GM12875 (cell line): Measurements from ENCODE around the gene TMEM151B.

ENCODE experiments used
- H3K4me3 ChIP-seq: one replicate; pipeline ENCODE4 v1.5.1; 2011; ENCODE audit warnings: low read depth, low read length, control low read depth
- TF ChIP-seq, protein P1 (sequence below): IDR thresholded peaks from 2 replicates; pipeline ENCODE4 v1.5.1; 2011; ENCODE audit warnings: low read depth, mild to moderate bottlenecking, control low read depth, inconsistent platforms, low read length, moderate library complexity, borderline replicate concordance; ENCODE audit not compliant: insufficient read depth

The TMEM151B gene

DNA sequence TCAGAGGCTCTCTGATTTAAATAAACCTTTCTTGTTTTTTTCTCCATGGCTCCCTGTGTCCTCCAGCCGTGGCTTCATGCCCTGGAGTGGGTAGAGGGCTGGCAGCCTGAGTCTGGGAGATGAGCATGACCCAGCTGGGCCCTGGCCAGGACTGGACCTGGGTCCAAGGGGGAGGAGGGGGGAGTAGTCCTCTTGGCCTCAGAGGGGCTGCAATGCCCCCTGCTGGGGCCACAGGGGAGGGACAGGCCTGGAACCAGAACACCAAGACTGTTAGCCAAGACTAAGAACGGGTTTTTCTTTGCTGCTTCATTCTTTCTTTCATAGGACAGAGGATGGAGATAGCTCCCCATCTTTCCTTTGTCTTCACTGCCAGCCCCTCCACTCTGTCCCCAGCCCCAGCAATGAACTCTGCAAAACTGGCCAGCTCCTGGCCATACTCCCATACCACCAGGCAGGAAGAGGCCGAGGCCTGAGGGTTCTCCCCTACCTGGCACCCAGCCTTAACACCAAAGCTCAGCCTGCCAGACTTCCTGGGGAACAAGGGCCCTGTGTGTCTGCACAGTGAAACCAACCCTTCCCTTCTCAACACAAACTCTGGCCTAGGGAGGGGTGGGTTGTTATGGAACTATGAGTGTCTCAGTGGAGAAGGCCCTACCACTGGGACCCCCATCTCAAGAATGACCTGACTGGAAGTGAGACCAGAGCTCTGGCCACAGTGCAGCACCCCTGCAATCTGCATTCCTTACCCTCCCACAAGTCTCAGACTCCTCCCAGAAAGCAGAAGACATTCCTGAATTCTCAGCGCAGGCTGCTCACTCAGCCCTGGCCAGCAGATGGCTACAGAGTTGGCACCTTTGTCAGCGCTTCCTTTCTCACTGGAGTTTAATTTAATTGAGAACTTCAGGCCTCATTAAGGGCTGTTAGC is 35.9 kb upstream of the TMEM151B start:
- TF ChIP-seq, protein P1, sequence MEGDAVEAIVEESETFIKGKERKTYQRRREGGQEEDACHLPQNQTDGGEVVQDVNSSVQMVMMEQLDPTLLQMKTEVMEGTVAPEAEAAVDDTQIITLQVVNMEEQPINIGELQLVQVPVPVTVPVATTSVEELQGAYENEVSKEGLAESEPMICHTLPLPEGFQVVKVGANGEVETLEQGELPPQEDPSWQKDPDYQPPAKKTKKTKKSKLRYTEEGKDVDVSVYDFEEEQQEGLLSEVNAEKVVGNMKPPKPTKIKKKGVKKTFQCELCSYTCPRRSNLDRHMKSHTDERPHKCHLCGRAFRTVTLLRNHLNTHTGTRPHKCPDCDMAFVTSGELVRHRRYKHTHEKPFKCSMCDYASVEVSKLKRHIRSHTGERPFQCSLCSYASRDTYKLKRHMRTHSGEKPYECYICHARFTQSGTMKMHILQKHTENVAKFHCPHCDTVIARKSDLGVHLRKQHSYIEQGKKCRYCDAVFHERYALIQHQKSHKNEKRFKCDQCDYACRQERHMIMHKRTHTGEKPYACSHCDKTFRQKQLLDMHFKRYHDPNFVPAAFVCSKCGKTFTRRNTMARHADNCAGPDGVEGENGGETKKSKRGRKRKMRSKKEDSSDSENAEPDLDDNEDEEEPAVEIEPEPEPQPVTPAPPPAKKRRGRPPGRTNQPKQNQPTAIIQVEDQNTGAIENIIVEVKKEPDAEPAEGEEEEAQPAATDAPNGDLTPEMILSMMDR = peak; percentile 76
- no peak overlapping the region for H3K4me3 ChIP-seq

DNA sequence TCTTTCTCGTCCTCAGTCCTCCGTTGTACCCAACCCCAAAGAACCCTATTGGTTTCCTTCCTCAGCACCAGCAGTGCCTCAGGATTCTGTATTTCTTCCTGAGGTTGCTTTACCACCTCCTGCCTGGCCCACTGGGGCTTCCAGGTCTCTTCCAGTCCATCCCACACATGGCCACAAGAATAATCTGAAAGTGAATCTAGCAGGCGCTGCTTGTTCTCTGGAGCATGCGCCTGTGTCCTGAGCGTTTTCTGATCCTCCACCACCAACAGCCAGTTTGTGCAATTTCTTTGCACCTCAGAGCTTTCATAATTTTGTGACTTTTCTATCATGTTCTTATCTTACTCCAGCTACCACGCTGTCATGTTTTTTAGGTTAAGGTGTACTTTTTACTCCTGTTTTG is 35.0 kb upstream of the TMEM151B start:
- no peak overlapping the region for H3K4me3 ChIP-seq
- TF ChIP-seq, protein P1 = no peak

DNA sequence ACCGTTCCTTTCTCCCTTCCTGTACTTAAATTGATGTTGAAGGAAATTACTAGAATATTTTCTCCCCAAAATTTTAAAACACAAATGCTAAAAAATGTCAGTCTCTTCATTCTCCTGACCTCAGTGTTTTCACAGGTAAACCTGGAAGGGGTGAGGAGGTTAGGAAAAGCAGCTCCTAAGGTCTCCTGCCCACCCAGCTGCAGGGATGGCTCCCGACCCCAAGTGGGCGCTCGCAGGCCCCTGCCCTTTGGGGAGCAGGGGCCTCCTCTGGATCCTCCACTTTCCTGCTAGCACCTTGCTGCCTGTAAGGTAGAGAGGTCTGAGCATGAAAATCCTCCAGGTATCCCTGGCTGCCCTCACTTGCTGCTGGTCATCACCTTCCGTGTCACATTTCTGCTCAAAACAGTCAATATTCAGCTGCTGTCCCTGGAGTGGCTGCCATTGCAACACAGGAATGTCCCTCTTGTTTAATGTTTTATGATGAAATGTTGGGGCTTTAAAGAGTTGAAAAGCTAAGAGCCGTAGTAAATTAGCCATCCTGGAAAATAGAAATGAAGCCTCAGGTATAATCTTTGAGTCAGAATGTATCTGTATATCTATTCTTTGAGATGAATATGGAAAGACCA is 34.2 kb upstream of the TMEM151B start:
- TF ChIP-seq, protein P1 = no peak
- no peak overlapping the region for H3K4me3 ChIP-seq

DNA sequence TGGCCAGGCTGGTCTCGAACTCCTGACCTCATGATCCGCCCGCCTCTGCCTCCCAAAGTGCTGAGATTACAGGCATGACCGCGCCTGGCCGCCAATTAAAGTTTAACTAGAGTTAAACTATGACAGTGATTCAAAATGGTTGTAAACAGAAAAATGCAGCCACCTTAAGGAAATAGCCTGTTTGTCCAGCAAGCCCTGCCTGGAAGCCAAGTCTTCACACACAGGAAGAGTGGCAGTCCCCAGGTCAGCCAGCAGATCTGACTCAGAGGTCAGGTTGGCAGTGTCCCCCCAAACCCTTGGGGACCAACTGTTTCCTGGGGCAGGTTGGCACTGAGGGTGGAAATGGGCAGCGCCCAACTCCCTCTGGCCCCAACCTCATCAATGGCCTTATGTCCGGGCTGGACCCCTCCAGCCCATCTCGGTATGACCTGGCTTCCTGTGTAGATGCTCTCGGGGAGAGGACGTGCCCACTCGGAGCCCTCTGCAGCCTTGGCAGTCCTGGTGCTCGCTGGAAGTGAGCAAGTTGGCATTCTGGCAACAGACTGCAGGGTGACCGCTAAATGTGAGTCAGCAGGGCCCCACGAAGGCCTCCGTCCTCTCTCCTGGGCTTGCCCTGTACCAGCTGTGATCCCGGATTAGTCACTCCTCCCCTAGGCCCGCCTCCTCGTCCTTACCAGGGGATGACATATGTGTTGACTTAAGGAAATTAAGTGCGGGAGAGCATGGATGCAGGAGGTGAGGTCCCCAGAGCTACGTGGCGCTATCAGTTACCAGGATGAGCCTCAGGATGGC is 33.0 kb upstream of the TMEM151B start:
- peak overlapping the region; percentile 38 for H3K4me3 ChIP-seq
- TF ChIP-seq, protein P1 = no peak

DNA sequence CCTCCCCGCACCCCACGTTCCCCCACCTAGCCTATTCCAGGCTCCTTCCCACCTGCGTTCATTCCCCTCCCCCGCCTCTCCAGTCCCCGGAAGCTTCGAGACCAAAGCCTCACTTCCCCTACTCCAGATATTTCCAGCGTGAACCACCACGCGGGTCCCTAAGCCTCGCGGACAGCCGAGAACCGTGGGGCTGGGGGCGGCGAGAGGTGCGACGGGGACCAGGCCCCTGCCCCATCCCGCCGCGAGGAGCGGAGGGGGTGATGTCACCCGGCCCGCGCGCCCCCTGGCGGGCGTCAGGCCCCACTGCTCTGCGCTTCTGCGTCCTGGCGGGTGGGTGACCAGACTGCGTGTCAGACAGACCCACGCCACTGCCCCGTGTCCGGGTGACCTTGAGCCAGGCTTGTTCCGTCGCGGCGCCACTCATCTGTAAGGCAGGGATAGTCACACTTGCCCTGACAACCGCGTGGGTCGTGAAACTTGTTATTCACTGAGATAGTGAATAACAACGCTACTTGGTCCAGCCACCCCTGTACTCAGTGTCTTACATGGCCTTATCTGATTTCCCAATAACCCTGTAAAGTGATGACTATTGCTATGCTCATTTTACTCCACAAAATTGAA is 32.3 kb upstream of the TMEM151B start:
- peak overlapping the region; percentile 38 for H3K4me3 ChIP-seq
- TF ChIP-seq, protein P1 = peak; percentile 98

DNA sequence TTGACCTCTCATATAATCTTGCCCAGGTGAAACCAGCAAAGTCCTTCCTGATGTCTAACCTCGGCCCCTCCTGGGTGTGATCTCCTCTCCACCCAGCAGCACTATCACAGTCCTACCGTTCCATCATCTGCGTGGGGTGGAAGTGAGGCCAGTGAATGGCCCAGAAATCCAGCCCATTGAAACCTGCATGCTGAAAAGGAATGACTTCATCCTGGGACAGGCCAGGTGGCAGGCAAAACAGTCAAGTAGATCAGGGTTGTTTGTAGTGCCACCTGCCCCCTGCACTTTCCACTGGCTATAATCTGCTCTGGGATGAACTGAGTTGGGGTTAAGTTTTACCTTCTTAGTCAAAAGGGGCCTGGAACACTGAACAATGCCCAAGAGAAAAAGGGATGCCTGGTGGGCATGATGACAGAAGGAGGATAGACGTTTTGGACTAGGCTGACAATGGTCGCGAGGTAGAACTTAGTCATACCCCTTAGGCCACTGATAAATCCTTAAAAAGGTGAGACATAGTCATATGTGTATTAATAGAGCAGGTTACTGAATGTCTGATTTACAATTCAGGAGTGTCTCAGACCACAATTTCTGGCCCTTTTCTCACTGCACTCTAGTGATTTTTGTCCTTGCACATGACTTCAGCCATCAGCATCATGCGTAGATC is 31.4 kb upstream of the TMEM151B start:
- TF ChIP-seq, protein P1 = no peak
- H3K4me3 ChIP-seq = no peak overlapping the region
